Mesendoderm (in vitro differentiated cells): ENCODE results near the gene FRMD3.

ENCODE experiments used
- DNase-seq: peaks from one replicate; pipeline ENCODE4 v3.0.0; 2013
- H2AK5ac ChIP-seq: 2 replicates; pipeline ENCODE4 v1.6.1; 2013; ENCODE audit warnings: low read length, inconsistent platforms
- H2BK120ac ChIP-seq: 2 replicates; pipeline ENCODE4 v1.6.1; 2013; ENCODE audit warnings: low read depth, mild to moderate bottlenecking, low read length, moderate library complexity, mixed read lengths
- H2BK15ac ChIP-seq: replicated peaks from 2 replicates; pipeline ENCODE4 v1.6.1; 2013; ENCODE audit warnings: low read depth, mild to moderate bottlenecking, moderate library complexity
- H2BK5ac ChIP-seq: 2 replicates; pipeline ENCODE4 v1.6.1; 2013; ENCODE audit warnings: low read length, inconsistent platforms
- H3K18ac ChIP-seq: 2 replicates; pipeline ENCODE4 v1.6.1; 2013; ENCODE audit warnings: mild to moderate bottlenecking, low read length, mixed read lengths
- H3K23ac ChIP-seq: one replicate; pipeline ENCODE4 v1.6.1; 2013; ENCODE audit warnings: low read length
- H3K27ac ChIP-seq: 2 replicates; pipeline ENCODE4 v1.5.1; 2013; ENCODE audit warnings: low read depth, mild to moderate bottlenecking, inconsistent platforms, low read length, moderate library complexity
- H3K27me3 ChIP-seq: 2 replicates; pipeline ENCODE4 v1.6.1; 2013; ENCODE audit warnings: low read length, control low read depth, mild to moderate bottlenecking, inconsistent platforms; ENCODE audit not compliant: insufficient read depth, poor library complexity
- H3K36me3 ChIP-seq: 2 replicates; pipeline ENCODE4 v1.6.1; 2013; ENCODE audit warnings: low read length, inconsistent platforms; ENCODE audit not compliant: control insufficient read depth, insufficient read depth
- H3K4ac ChIP-seq: one replicate; pipeline ENCODE4 v1.6.1; 2013; ENCODE audit warnings: low read depth, mild to moderate bottlenecking, low read length, moderate library complexity
- H3K4me1 ChIP-seq: 2 replicates; pipeline ENCODE4 v1.6.1; 2013; ENCODE audit warnings: low read depth, low read length, inconsistent platforms; ENCODE audit not compliant: control insufficient read depth
- H3K4me2 ChIP-seq: 2 replicates; pipeline ENCODE4 v1.6.1; 2013; ENCODE audit warnings: low read length
- H3K4me3 ChIP-seq: 2 replicates; pipeline ENCODE4 v1.5.1; 2013; ENCODE audit warnings: mild to moderate bottlenecking, low read length
- H3K56ac ChIP-seq: one replicate; pipeline ENCODE4 v1.6.1; 2013; ENCODE audit warnings: low read length
- H3K79me1 ChIP-seq: 2 replicates; pipeline ENCODE4 v1.6.1; 2013; ENCODE audit warnings: low read length, inconsistent platforms
- H3K79me2 ChIP-seq: 2 replicates; pipeline ENCODE4 v1.6.1; 2013; ENCODE audit warnings: mild to moderate bottlenecking, low read length; ENCODE audit not compliant: control insufficient read depth, insufficient read depth
- H3K9ac ChIP-seq: 2 replicates; pipeline ENCODE4 v1.6.1; 2013; ENCODE audit warnings: low read length, inconsistent platforms
- H4K5ac ChIP-seq: one replicate; pipeline ENCODE4 v1.6.1; 2013; ENCODE audit warnings: low read length
- H4K8ac ChIP-seq: one replicate; pipeline ENCODE4 v1.6.1; 2013; ENCODE audit warnings: low read depth, mild to moderate bottlenecking, control low read depth, low read length, moderate library complexity
- WGBS: extraction: QIAGEN DNeasy Blood & Tissue Kit; methylation state at CpG from one replicate; pipeline ENCODE4 v1.1.7; 2013; ENCODE audit warnings: low lambda C conversion rate, missing lambda C conversion rate; ENCODE audit not compliant: insufficient coverage; ENCODE audit errors: extremely low coverage; 5-methylcytosine and 5-hydroxymethylcytosine counted together

FRMD3 gene

DNA sequence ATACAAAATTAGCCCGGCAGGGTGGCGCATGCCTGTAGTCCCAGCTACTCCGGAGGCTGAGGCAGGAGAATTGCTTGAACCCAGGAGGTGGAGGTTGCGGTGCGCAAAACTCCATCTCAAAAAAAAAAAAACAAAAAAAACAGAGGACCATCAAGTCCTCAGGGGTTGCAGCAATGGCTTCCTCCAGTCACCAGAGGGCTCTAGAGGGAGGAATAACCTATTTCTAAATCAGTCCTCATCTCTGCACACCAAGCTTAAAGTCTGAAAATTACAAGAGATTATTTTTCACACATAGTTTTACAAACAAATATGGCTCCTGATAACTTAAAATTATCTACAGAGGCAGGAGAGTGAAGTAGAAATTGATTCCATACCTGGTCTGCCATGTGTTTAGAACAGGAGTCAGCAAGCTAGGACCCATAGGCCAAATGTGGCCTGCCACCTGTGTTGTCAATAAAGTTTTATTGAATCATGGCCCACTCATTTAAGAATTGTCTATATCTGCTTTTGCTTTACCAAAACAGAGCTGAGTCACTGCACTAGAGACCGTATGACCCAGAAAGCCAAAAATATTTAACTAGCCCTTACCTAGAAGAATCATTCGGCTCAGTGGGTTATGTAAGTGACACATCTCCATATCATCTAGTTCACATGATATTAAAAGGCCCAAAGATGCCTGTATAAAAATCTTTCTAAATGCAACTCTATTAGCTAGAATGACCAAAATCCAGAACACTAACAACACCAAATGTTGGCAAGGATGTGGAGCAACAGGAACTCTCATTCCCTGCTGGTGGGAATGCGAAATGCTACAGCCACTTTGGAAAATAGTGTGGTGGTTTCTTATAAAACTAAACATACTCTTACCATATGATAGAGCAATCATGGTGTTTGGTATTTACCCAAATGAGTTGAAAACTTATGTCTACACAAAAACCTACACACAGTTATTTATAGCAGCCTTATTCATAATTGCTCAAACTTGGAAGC, 207.7 kb downstream of the FRMD3 start:
- Histone ChIP-seq H3K27ac (no peak overlapping the region), H2BK15ac (no peak overlapping the region), H3K79me2 (no peaks in the 10 kb centered on the region), H3K4ac (no peak overlapping the region), H3K27me3 (no peaks in the 10 kb centered on the region), H3K9ac (no peak overlapping the region), H3K4me2 (no peak overlapping the region), H2AK5ac (no peak overlapping the region), H3K79me1 (no peaks in the 10 kb centered on the region), H2BK120ac (no peak overlapping the region), H3K36me3 (no peaks in the 10 kb centered on the region), H3K23ac (no peak overlapping the region), H2BK5ac (no peak overlapping the region), H3K18ac (no peak overlapping the region), H4K8ac (no peak overlapping the region), H3K56ac (no peak overlapping the region), H3K4me3 (no peak overlapping the region), H3K4me1 (no peaks in the 10 kb centered on the region), H4K5ac (no peak overlapping the region)
- no CpG with 5 or more reads among the region's 8 CpGs for WGBS
- DNase-seq, result no peak

DNA sequence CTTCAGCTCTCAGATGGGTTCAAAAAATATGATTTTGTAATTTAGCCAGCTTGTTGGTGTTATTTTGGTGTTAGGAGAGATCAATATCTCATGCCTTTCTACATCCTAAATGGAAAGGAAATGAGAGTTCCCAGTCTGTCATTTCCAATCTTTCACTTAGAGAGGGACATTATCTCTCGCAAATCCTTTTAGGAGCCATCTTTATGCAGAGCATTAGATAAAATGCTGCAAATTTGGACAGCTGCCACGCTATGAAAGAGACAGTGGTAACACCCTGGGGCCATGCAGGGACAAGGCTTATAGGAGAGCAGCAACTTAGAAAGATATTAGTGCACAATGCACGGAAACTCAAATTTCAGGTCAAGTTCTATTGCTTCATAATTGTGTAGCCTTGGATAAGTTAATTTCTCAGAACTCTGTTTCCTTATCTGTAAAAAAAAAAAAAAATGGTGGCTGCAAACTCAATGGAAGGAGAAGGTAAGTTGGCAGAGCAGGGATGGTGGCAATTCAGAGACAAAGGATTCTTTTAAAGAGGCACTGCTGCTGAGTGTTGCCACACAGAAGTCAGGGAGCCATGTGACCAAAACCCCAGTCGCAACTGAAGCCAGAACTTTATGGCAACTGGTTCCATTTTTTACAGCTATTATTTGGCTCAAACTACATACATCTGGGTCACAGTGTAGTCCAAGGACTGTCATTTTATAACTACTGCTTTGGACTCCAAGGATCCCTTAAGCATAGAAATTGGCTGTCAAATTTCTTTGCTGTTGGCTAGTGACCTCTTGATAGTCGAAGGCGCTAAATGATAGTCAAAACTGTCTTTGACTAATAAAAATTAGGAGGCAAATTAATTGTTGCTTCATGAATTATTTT, 210.2 kb downstream of the FRMD3 start:
- no peak overlapping the region for H2AK5ac ChIP-seq
- no peak overlapping the region for H3K18ac ChIP-seq
- no peak overlapping the region for H3K4me3 ChIP-seq
- H4K5ac ChIP-seq, result peak overlapping the region; percentile 49
- no peak overlapping the region for H3K4ac ChIP-seq
- H3K4me1 ChIP-seq, result no peaks in the 10 kb centered on the region
- H3K36me3 ChIP-seq, result no peaks in the 10 kb centered on the region
- H4K8ac ChIP-seq, result no peak overlapping the region
- no peak overlapping the region for H3K56ac ChIP-seq
- no peaks in the 10 kb centered on the region for H3K27me3 ChIP-seq
- H2BK15ac ChIP-seq, result no peak overlapping the region
- no peak overlapping the region for H2BK120ac ChIP-seq
- no peak overlapping the region for H3K4me2 ChIP-seq
- DNase-seq, result peak; percentile 32
- no CpG with 5 or more reads among the region's 6 CpGs for WGBS
- H3K27ac ChIP-seq, result no peak overlapping the region
- no peaks in the 10 kb centered on the region for H3K79me2 ChIP-seq
- H3K23ac ChIP-seq, result no peak overlapping the region
- H3K79me1 ChIP-seq, result no peaks in the 10 kb centered on the region
- no peak overlapping the region for H3K9ac ChIP-seq
- H2BK5ac ChIP-seq, result peak overlapping the region; percentile 47

DNA sequence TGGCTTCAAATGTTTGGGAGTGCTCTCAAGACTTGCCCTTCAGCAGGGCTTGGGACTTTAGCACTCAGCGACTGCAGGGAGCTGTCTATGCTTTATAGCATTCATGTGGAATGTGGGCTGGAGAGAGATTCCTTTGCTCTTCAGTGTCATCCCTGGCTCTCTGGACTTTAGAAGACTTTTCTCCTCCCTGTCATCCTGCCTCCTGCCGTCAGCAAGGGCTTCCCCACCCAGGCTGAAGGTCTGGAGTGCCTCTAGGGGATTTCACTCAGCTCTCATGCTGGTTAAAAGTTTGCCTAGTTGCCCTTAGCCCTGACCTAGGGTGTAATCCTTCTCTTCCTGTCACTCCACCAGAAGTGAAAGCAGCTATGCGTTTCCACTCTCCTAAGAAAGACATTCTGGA, 210.9 kb downstream of the FRMD3 start:
- H3K27me3 ChIP-seq, result no peaks in the 10 kb centered on the region
- no peaks in the 10 kb centered on the region for H3K79me1 ChIP-seq
- H3K56ac ChIP-seq, result no peak overlapping the region
- H3K27ac ChIP-seq, result no peak overlapping the region
- no peak overlapping the region for H3K4me3 ChIP-seq
- H3K23ac ChIP-seq, result no peak overlapping the region
- H3K9ac ChIP-seq, result no peak overlapping the region
- no peak overlapping the region for H4K8ac ChIP-seq
- no peak overlapping the region for H2BK120ac ChIP-seq
- no CpG with 5 or more reads among the region's 3 CpGs for WGBS
- no peak overlapping the region for H3K18ac ChIP-seq
- no peak overlapping the region for H3K4me2 ChIP-seq
- H2BK15ac ChIP-seq, result no peak overlapping the region
- H3K79me2 ChIP-seq, result no peaks in the 10 kb centered on the region
- DNase-seq, result peak; percentile 83
- no peak overlapping the region for H2BK5ac ChIP-seq
- no peaks in the 10 kb centered on the region for H3K36me3 ChIP-seq
- H4K5ac ChIP-seq, result no peak overlapping the region
- H3K4ac ChIP-seq, result no peak overlapping the region
- H2AK5ac ChIP-seq, result no peak overlapping the region
- H3K4me1 ChIP-seq, result no peaks in the 10 kb centered on the region

DNA sequence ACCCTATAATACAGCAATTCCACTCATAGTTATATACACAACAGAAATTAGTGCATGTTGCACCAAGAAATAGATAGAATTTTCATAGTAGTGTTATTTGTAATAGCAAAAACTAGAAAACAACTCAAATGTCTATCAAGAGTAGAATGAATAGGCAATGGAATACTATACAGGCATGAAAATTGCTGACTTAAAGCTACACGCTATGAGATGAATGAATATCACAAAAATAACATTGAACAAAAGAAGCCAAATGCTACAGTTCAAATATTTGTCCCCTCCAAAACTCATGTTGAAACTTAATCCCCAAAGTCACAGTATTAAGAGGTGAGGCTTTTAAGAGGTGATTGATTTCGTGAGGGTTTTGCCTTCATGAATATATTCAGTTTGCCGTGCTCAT, 215.1 kb downstream of the FRMD3 start:
- no peak overlapping the region for H3K4me2 ChIP-seq
- DNase-seq, result no peak
- H2BK120ac ChIP-seq, result no peak overlapping the region
- H3K18ac ChIP-seq, result no peak overlapping the region
- H4K5ac ChIP-seq, result no peak overlapping the region
- H3K79me2 ChIP-seq, result no peaks in the 10 kb centered on the region
- H3K27me3 ChIP-seq, result no peaks in the 10 kb centered on the region
- no CpG with 5 or more reads among the region's 3 CpGs for WGBS
- H3K27ac ChIP-seq, result no peak overlapping the region
- no peak overlapping the region for H2AK5ac ChIP-seq
- H3K4me1 ChIP-seq, result no peaks in the 10 kb centered on the region
- H3K4me3 ChIP-seq, result no peak overlapping the region
- no peak overlapping the region for H3K9ac ChIP-seq
- H2BK15ac ChIP-seq, result no peak overlapping the region
- no peak overlapping the region for H2BK5ac ChIP-seq
- H3K79me1 ChIP-seq, result no peaks in the 10 kb centered on the region
- H3K23ac ChIP-seq, result no peak overlapping the region
- H3K4ac ChIP-seq, result no peak overlapping the region
- no peak overlapping the region for H4K8ac ChIP-seq
- H3K36me3 ChIP-seq, result no peaks in the 10 kb centered on the region
- no peak overlapping the region for H3K56ac ChIP-seq

DNA sequence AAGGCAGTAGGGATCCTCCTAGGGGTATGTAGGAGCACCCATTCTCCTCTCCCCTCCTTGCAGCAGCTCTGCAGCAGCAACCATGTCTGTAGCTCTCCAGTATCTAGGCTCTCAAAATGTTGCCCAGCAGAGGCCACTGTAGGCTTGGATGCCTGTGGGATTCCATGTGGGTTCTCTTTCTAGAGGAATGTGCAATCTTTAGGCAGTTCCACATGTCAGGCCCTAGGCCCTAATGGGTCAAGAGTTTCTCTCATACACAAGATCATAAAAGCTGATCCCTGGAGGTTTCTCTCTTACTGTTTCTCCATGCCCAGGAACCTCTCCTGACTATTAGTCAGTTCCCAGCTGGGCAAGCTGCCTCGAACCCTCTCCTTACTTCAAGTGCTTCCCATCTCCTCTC, 215.8 kb downstream of the FRMD3 start:
- Histone ChIP-seq H2AK5ac (no peak overlapping the region), H2BK120ac (no peak overlapping the region), H3K4ac (no peak overlapping the region), H3K9ac (no peak overlapping the region), H4K5ac (no peak overlapping the region), H3K79me2 (no peaks in the 10 kb centered on the region), H3K27me3 (no peaks in the 10 kb centered on the region), H4K8ac (no peak overlapping the region), H3K23ac (no peak overlapping the region), H2BK15ac (no peak overlapping the region), H3K79me1 (no peaks in the 10 kb centered on the region), H3K27ac (no peak overlapping the region), H3K4me2 (no peak overlapping the region), H3K18ac (no peak overlapping the region), H2BK5ac (no peak overlapping the region), H3K4me1 (no peaks in the 10 kb centered on the region), H3K56ac (no peak overlapping the region), H3K4me3 (no peak overlapping the region), H3K36me3 (no peaks in the 10 kb centered on the region)
- DNase-seq, result peak; percentile 17
- no CpG with 5 or more reads among the region's 1 CpG for WGBS
